HK-2 (cell line): Measurements from ENCODE around the gene NANOS2.
"Not testable (repeated sequence)": the region's sequence is repeated elsewhere in the genome, so short reads cannot be mapped to it uniquely, and the experiment has no call there.

Experiments used
- DNase-seq: peaks from one replicate; pipeline ENCODE4 v3.0.0-alpha.2; 2018; ENCODE audit not compliant: unreplicated experiment

NANOS2 gene

GRCh38 chr19:45876411-45877197, 38.0 kb downstream of the NANOS2 start:
- DNase-seq, result no peak

- no peak for DNase-seq
Measured at GRCh38 chr19:45876161-45876410, 38.5 kb downstream of the NANOS2 start.

DNA sequence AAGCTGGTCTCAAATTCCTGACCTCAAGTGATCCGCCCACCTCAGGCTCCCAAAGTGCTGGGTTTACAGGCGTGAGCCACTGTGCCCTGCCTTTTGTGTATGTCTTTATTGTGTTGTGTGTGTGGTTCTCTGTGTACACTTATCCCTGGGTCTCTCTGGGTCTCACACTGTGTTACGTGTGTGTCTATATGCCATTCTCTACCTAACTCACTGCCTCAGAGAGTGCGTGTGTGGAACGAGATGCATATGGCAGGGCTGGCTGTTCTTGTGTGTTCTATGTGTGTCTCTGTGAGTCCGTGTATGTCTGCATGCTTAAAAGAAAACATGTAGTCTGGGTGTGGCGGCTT, 40.0 kb downstream of the NANOS2 start:
- no peak for DNase-seq

DNA sequence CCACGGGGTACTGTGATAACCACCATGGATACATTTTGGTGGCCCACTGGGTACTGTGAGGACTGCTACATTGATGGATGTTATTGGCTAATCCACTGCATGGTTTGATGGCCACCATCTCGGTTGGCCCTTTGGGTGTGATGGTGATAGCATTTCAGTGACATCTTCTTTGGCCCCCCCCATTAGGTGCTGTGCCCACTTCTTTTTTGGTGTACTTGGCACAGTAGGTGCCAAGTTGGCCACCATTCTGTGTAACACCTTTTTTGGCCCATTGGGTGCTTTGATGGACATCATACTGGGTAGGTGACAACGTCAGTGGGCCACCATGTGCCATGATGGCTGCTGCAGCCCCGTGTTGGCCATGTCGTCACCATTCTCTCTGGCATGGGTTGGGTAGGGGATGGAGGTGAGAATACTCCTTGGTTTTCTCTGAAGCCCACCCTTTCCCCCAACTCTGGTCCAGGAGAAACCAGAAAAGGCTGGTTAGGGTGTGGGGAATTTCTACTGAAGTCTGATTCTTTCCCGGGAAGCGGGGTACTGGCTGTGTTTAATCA, 41.3 kb downstream of the NANOS2 start:
- DNase-seq, result no peak

DNA sequence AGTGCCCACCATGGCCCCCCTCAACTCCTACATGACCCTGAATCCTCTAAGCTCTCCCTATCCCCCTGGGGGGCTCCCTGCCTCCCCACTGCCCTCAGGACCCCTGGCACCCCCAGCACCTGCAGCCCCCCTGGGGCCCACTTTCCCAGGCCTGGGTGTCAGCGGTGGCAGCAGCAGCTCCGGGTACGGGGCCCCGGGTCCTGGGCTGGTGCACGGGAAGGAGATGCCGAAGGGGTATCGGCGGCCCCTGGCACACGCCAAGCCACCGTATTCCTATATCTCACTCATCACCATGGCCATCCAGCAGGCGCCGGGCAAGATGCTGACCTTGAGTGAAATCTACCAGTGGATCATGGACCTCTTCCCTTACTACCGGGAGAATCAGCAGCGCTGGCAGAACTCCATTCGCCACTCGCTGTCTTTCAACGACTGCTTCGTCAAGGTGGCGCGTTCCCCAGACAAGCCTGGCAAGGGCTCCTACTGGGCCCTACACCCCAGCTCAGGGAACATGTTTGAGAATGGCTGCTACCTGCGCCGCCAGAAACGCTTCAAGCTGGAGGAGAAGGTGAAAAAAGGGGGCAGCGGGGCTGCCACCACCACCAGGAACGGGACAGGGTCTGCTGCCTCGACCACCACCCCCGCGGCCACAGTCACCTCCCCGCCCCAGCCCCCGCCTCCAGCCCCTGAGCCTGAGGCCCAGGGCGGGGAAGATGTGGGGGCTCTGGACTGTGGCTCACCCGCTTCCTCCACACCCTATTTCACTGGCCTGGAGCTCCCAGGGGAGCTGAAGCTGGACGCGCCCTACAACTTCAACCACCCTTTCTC, 42.3 kb downstream of the NANOS2 start:
- no peak for DNase-seq

- no peak for DNase-seq
Measured at GRCh38 chr19:45870798-45871197, 43.8 kb downstream of the NANOS2 start.

DNA sequence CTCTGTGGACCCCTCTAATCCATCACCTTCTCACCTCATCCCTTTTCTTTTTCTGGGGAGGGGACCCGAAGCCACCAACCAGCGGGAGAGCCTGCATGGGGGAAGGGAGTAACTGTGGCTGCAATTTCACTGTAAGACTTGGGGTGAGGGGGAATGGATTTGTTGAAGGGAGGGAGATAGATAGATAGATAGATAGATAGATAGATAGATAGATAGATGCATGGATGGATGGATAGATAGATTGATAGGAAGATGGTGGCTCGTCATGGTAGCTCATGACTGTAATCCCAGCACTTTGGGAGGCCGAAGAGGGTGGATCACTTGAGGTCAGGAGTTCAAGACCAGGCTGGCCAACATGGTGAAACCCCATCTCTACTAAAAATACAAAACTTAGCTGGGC, 47.3 kb downstream of the NANOS2 start:
- not testable (repeated sequence) for DNase-seq

DNA sequence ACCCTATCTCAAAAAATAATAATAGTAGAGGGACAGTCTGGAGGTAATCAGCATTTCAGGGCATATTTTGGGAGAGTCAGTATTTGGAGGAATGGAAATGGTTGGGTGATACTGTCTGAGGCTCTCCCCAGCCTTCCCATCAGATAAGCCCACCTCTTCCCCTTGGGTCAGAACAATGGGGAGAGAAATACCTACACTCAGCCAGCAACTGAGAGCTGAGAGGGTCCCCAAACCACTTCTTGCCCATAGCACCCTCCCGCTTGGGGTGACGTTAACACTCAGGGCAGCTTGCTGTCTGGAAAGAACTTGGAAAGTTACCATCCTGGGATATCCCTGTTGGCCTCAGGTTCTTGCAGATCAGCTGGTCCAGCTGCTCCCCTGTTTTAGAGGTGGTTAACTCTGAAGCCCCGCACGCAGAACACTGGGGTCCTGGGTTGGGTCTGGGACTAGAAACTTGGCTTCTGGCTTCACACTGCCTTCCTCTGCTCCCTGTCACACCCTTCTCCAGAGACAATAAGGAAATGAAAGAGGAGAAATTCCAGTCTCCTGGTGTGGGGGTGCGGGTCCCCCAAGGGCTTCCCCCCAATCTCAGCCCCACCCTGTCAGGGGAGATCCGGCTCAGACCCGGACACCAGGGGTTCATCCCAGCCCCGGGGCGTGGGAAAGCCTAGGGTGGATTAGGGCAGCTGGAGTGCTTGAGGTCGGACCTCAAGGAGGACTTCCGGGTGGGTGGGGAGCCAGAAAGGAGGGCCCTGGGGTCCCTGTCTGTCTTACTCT, 48.0 kb downstream of the NANOS2 start:
- no peak for DNase-seq

DNA sequence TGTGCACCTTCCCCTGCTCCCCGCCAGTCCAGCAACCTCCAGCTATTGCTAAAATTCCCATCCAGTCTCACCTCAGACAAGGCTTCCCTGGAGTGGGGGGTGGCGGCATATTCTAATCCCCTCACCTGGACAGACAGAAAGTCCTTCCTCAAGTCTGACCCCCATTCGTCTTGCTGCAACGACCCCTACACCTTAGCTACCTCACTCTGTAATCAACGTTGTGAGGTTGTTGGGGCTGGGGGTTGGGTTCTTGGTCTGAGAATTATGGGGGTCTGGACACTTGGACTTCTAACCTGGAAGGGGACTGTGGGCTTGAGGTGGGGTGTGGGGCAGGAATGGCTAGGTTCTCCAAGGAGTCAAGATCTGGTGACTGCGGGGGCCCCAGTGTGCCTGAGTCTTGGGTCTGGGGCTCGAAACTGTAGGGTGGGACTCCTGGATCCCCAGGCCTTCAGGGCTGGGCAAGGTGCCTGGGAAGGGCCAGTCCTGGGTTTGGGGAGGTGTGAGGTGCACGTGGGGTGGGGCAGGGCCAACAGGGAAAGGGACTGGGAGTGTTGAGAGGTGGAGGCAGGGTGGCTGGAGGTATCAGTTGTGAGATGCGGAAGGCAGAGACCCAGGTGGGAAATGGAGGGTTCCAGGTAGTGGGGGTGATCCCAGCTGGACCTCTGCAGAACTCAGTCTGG, 49.2 kb downstream of the NANOS2 start:
- DNase-seq, result no peak

- no peak for DNase-seq
Measured at GRCh38 chr19:45864629-45865082, 49.9 kb downstream of the NANOS2 start.

- peak; percentile 69 for DNase-seq
Measured at GRCh38 chr19:45863840-45864628, 50.5 kb downstream of the NANOS2 start, which contains the start of gene FOXA3. FOXA3 (plus strand) TSS chr19:45864326; CDS start chr19:45864457, 131 bp downstream.

- DNase-seq, result no peak
Measured at GRCh38 chr19:45863335-45863839, 51.2 kb downstream of the NANOS2 start.
